Progenitor cell of endocrine pancreas (in vitro differentiated cells): ENCODE results near the gene B3GAT1. TPM values are rescaled to one million over a fixed set of nuclear protein-coding genes. Genes with fewer than 3 reads are reported as not detected.

Experiments used
- DNase-seq: peaks from one replicate; pipeline ENCODE4 v3.0.0; 2021; ENCODE audit warnings: low spot score; ENCODE audit not compliant: unreplicated experiment
- H3K27ac Mint-ChIP-seq: 2 replicates; pipeline ENCODE4 v1.8.0; 2021; ENCODE audit warnings: mild to moderate bottlenecking, moderate library complexity, mixed read lengths
- H3K27me3 Mint-ChIP-seq: 2 replicates; pipeline ENCODE4 v1.8.0; 2021; ENCODE audit warnings: mixed read lengths
- H3K36me3 Mint-ChIP-seq: 2 replicates; pipeline ENCODE4 v1.8.0; 2022; ENCODE audit warnings: mixed read lengths; ENCODE audit not compliant: insufficient read depth
- H3K4me1 Mint-ChIP-seq: 2 replicates; pipeline ENCODE4 v1.8.0; 2021; ENCODE audit warnings: low read depth, mixed read lengths
- H3K4me3 Mint-ChIP-seq: 2 replicates; pipeline ENCODE4 v1.8.0; 2021; ENCODE audit warnings: low read depth, mild to moderate bottlenecking, moderate library complexity, mixed read lengths
- H3K9me3 Mint-ChIP-seq: 2 replicates; pipeline ENCODE4 v1.8.0; 2021; ENCODE audit warnings: low read depth, mixed read lengths
- total RNA-seq: library from RNA; stranded (reverse); gene quantifications from 2 replicates; pipeline ENCODE4 v1.2.1, GENCODE V29; 2021
- TF ChIP-seq, protein P1 (sequence below): fragments of 200-600 bp; sonication (generic); IDR thresholded peaks from one replicate; pipeline ENCODE4 v1.5.0; 2021; ENCODE audit warnings: antibody characterized with exemption, mild to moderate bottlenecking; ENCODE audit not compliant: unreplicated experiment

B3GAT1 gene
- total RNA-seq, 1 donor from 2014 or later: 5.1 TPM

DNA sequence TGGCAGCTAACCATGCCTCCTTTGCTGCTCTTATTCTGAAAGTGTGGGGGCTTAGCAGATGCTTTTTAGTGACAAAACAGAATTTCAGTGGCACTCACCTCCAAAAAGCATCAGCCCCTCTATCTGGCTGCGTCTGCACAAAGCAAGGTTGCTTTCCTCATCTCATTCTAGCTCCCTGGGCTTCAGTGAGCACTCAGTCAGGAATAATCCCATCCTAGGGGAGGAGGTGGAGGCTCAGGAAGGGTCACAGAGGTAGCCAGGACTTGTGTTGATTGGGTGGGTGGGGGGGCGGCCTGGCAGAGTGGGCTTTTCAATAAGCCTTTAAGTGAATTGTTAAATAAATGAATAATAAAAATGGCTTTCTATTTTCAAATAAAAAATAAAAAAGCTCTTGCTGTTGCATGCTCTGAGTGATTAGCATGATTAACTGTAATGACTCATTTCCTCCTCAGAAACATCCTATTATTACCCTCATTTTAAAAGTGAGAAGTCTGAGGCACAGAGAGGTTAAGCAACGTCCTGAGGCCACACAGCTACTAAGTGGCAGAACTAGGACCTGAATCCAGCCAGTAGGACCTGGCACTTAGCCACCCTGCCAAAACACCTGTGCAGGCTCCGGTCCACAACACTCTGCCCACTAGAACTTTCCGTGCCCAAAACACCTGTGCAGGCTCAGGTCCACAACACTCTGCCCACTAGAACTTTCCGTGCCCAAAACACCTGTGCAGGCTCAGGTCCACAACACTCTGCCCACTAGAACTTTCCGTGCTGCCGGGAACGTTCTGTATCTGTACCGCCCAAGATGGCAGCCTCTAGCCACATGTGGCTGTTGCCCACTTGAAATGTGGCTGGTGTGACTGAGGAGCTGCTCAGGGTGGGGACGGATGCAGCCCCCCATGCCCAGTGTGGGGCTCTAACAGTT is 5.5 kb downstream of the B3GAT1 start:
- no peaks in the 10 kb centered on the region for H3K4me1 Mint-ChIP-seq
- H3K9me3 Mint-ChIP-seq: no peaks in the 10 kb centered on the region
- H3K36me3 Mint-ChIP-seq: no peaks in the 10 kb centered on the region
- H3K4me3 Mint-ChIP-seq: no peak overlapping the region
- TF ChIP-seq, protein P1, sequence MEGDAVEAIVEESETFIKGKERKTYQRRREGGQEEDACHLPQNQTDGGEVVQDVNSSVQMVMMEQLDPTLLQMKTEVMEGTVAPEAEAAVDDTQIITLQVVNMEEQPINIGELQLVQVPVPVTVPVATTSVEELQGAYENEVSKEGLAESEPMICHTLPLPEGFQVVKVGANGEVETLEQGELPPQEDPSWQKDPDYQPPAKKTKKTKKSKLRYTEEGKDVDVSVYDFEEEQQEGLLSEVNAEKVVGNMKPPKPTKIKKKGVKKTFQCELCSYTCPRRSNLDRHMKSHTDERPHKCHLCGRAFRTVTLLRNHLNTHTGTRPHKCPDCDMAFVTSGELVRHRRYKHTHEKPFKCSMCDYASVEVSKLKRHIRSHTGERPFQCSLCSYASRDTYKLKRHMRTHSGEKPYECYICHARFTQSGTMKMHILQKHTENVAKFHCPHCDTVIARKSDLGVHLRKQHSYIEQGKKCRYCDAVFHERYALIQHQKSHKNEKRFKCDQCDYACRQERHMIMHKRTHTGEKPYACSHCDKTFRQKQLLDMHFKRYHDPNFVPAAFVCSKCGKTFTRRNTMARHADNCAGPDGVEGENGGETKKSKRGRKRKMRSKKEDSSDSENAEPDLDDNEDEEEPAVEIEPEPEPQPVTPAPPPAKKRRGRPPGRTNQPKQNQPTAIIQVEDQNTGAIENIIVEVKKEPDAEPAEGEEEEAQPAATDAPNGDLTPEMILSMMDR: no peak
- H3K27ac Mint-ChIP-seq: no peak overlapping the region
- no peak for DNase-seq
- peaks cover 39% of the 10 kb centered on the region for H3K27me3 Mint-ChIP-seq

DNA sequence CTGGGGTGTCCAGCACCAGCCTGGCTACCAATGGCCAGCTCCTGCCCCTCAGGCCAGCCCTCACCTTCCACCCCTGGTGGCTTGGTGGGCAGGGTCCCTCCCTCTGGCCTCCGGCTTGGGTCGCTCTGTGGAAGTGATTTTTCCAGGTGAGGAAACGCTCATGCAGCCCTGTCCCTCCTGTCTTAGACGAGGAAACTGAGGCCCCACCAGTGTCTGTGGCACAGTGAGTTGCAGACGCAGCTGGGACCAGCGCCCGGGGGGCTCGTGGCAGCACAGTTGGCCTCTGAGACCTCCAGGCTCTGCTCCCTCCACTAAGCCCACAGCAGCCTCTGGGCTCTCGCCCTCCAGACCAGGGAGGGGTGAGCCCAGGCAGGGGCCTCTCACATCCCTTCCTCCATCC is 6.2 kb downstream of the B3GAT1 start:
- no peaks in the 10 kb centered on the region for H3K4me1 Mint-ChIP-seq
- no peak for DNase-seq

DNA sequence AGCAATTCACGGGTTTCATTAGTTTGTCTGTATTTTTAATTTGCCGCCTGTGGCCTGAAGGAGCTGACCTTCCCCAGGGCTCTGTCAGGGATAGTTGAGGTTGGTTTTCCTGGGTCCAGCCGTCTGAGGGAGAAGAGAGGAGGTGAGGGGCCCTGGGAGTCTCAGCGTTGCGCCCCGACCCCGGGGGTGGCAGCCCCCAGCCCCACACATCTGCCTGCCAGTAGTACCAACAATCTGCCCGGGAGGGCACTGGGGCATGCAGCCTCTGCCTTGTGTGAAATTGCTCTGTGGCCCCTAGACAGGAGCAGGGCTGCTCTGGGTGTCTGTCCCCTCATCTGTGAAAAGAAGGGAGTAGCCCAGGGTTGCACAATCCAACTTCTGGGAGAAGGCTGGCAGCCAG is 6.6 kb downstream of the B3GAT1 start:
- TF ChIP-seq, protein P1: no peak
- Mint-ChIP-seq H3K4me3 (no peak overlapping the region), H3K9me3 (peaks cover 6% of the 10 kb centered on the region), H3K27ac (no peak overlapping the region), H3K27me3 (peaks cover 36% of the 10 kb centered on the region), H3K4me1 (no peaks in the 10 kb centered on the region), H3K36me3 (no peaks in the 10 kb centered on the region)
- no peak for DNase-seq

More for the DNA sequence above, 6.2 kb downstream of the B3GAT1 start:
- H3K4me3 Mint-ChIP-seq: no peak overlapping the region
- H3K9me3 Mint-ChIP-seq: peaks cover 3% of the 10 kb centered on the region
- H3K27ac Mint-ChIP-seq: no peak overlapping the region
- no peaks in the 10 kb centered on the region for H3K36me3 Mint-ChIP-seq
- TF ChIP-seq, protein P1: no peak
- H3K27me3 Mint-ChIP-seq: peaks cover 37% of the 10 kb centered on the region

DNA sequence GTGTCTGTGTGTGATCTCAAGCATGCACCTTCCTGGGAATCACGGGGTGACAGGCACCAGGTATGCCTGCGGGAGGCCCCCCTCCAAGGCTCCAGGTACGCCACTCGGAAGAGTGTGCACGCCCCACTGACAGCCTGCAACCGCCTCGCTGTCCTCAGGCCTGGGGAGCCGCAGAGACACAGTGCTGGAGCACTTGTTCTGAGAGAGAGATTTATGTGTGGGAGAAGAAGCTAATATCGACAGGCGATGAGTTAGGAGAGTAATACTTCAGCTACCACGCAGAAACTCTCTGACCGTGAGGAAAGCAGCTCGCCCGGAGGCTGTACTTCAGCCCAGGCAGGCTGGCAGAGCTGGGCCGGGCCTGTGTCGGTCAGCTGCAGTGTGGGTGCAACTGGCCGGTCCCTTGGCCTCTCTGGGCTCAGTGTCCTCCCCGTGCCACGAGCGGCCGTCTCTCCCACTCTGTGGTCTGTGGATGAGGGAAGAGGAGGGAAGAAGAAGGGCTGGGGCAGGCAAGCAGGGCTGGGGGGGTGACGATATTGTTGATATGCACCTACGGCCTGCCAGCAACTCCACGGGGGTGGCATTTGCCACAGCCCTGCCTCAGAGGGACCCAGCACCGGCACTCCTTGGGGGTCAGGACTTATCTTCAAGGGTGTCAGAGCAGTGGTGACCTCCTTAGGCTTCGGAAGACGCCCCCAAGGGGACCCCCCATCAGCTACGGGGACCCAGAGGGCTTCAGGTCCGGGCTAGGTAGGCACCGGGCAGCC is 7.3 kb downstream of the B3GAT1 start:
- no peak overlapping the region for H3K4me3 Mint-ChIP-seq
- DNase-seq: no peak
- peaks cover 29% of the 10 kb centered on the region for H3K27me3 Mint-ChIP-seq
- H3K9me3 Mint-ChIP-seq: peaks cover 6% of the 10 kb centered on the region
- TF ChIP-seq, protein P1: no peak
- H3K36me3 Mint-ChIP-seq: no peaks in the 10 kb centered on the region
- H3K27ac Mint-ChIP-seq: no peak overlapping the region
- H3K4me1 Mint-ChIP-seq: no peaks in the 10 kb centered on the region

DNA sequence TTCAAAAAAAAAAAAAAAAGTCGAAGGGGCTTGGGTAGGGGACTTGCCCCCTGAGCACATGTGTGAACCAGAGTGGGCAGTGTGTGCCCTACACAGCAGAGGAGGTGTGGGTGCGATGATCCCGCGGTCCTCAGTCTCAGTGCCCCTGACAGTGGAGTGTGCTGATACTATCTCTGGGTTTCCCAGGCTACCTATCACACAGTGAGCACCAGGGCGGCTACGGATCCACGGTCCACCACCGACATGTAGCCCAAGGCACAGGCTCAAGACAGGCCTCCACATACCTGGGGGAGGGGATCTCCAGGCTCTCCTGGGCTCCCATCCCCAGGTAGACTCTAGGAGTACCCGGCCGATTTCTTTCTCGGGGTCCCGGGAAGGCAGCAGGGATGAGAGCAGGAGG is 9.1 kb downstream of the B3GAT1 start:
- Mint-ChIP-seq H3K4me3 (no peak overlapping the region), H3K27ac (no peak overlapping the region), H3K27me3 (peaks cover 21% of the 10 kb centered on the region), H3K9me3 (peaks cover 6% of the 10 kb centered on the region), H3K36me3 (no peaks in the 10 kb centered on the region), H3K4me1 (no peaks in the 10 kb centered on the region)
- DNase-seq: no peak
- TF ChIP-seq, protein P1: no peak
